Activated B cell treated with CpG ODN at 0.5 μM for 24 hours (primary cell): ENCODE data around the gene ZNF846. TPM values are rescaled to one million over a fixed set of nuclear protein-coding genes. Genes with fewer than 3 reads are reported as not detected.
A peak's percentile ranks its signal among the peaks of the same experiment; 100 is the strongest.

ENCODE experiments used
- ATAC-seq: fragments of 200-7000 bp; cut with Tn5 transposase; one replicate; pipeline ENCODE4 v1.10.0; 2021; ENCODE audit warnings: low read depth, mild to moderate bottlenecking, moderate library complexity
- CTCF ChIA-PET: fragments of 350-600 bp; sonication (Branson Sonifier 250); formaldehyde crosslinking; loops from one replicate; lab custom pipeline; 2021; ENCODE audit warnings: antibody characterized with exemption; lab: Charles Lee
- POLR2A ChIA-PET: fragments of 350-600 bp; sonication (Branson Sonifier 250); formaldehyde crosslinking; loops from one replicate; lab custom pipeline; 2021; ENCODE audit warnings: antibody characterized with exemption; lab: Charles Lee
- DNase-seq: peaks from one replicate; pipeline ENCODE4 v3.0.0; 2022
- H3K27ac Mint-ChIP-seq: one replicate; pipeline ENCODE4 v1.8.0; 2020; ENCODE audit warnings: mixed read lengths
- H3K27me3 Mint-ChIP-seq: one replicate; pipeline ENCODE4 v1.8.0; 2021; ENCODE audit warnings: mixed read lengths
- H3K36me3 Mint-ChIP-seq: one replicate; pipeline ENCODE4 v1.8.0; 2021; ENCODE audit warnings: low read depth, mixed read lengths
- H3K4me1 Mint-ChIP-seq: one replicate; pipeline ENCODE4 v1.8.0; 2021; ENCODE audit warnings: mixed read lengths
- H3K4me3 Mint-ChIP-seq: one replicate; pipeline ENCODE4 v1.8.0; 2020; ENCODE audit warnings: mild to moderate bottlenecking, mixed read lengths
- H3K9me3 Mint-ChIP-seq: one replicate; pipeline ENCODE4 v1.8.0; 2020; ENCODE audit warnings: mixed read lengths
- intact Hi-C: fragments of 100-400 bp; cut with micrococcal nuclease; formaldehyde crosslinking; loops from one replicate; pipeline ENCODE4 v1.15.1; 2024
- total RNA-seq: library from RNA; stranded (reverse); gene quantifications from 2 replicates; pipeline ENCODE4 v1.2.3, GENCODE V29; 2022
- TF ChIP-seq, protein P1 (sequence below): fragments of 200-600 bp; IDR thresholded peaks from one replicate; pipeline ENCODE4 v1.8.0; 2022; ENCODE audit warnings: antibody characterized with exemption, mild to moderate bottlenecking

ZNF846 gene
- total RNA-seq: 7.9 and 10.7 TPM in 2 replicates

DNA sequence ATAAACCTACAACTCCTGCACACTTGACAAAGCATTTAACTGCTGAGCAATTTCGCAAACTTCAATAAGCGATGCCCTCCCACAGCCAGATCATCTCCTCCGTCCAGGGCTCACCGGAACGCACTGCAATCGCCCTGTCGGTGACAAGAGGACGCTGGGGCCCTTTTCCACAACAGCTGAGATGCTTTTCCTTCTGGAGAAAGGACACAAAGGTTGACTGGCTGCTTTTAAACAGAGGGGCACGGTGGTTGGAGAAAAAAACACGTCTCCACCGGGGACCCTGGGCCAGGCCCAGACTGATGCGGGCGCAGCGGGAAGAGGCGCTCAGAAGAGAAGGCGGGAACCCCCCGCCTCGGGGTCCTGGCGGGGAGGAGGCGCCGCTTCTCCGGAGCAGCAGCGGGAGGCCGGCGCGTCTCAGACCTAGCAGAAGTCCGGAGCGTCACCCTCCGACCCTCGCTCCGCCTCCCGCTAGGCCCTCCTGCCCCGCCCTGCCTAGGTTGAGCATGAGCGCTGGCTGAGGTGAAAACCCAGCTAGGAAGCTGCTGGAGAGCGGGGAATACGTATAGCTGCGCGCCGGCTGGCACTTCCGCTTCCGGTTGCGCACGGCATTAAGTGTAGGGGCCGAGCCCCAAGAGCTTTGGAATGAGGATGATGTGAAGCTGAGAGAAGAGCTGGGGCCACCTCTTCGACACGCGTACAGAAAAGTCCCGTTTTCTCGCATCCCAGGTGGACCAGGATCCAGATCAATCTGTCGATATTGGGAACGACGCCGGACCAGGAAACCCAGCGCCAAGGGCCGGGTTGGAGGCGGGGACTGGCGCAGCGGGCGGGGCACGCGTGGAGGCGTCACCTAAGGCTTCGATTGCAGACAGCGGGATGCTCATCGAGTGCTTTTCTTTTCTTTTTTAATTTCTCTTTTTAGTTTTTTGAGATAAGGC lies at the start of gene ZNF846:
TSS of gene ZNF846 (minus strand) at position 564 of the 938 bp plus-strand sequence. CDS start 3,788 bp downstream, outside the sequence.
- ChIA-PET POLR2A (interaction anchor here (0.6 to 2.5 kb wide), 16 partner anchors 8 to 936 kb away, joined by 3 to 16 read pairs (median 8); partner anchors contain the start of genes FBXL12, PIN1, UBL5 and ZNF266), CTCF (interaction anchor here (0.8 to 1.5 kb wide), 3 partner anchors 15 to 143 kb away, joined by 3 to 5 read pairs (median 4); no protein-coding TSS in a partner anchor)
- peak within 1 kb of the TSS; percentile 94 for H3K27ac Mint-ChIP-seq
- intact Hi-C loops: loop anchor here (1.0 to 2.0 kb wide), 8 partner anchors 17 to 184 kb away; partner anchors contain the start of genes FBXL12, PIN1, UBL5 and ZNF121
- H3K4me1 Mint-ChIP-seq: peaks cover 9% of the 10 kb centered on the region
- peak within 1 kb of the TSS; percentile 90 for H3K4me3 Mint-ChIP-seq
- peaks cover 8% of the 10 kb centered on the region for H3K9me3 Mint-ChIP-seq
- H3K27me3 Mint-ChIP-seq: no peaks in the 10 kb centered on the region
- H3K36me3 Mint-ChIP-seq: peaks cover 20% of the 10 kb centered on the region
- DNase-seq (peak; percentile 91), ATAC-seq (peak; percentile 98)
- TF ChIP-seq, protein P1, sequence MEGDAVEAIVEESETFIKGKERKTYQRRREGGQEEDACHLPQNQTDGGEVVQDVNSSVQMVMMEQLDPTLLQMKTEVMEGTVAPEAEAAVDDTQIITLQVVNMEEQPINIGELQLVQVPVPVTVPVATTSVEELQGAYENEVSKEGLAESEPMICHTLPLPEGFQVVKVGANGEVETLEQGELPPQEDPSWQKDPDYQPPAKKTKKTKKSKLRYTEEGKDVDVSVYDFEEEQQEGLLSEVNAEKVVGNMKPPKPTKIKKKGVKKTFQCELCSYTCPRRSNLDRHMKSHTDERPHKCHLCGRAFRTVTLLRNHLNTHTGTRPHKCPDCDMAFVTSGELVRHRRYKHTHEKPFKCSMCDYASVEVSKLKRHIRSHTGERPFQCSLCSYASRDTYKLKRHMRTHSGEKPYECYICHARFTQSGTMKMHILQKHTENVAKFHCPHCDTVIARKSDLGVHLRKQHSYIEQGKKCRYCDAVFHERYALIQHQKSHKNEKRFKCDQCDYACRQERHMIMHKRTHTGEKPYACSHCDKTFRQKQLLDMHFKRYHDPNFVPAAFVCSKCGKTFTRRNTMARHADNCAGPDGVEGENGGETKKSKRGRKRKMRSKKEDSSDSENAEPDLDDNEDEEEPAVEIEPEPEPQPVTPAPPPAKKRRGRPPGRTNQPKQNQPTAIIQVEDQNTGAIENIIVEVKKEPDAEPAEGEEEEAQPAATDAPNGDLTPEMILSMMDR: no peak

DNA sequence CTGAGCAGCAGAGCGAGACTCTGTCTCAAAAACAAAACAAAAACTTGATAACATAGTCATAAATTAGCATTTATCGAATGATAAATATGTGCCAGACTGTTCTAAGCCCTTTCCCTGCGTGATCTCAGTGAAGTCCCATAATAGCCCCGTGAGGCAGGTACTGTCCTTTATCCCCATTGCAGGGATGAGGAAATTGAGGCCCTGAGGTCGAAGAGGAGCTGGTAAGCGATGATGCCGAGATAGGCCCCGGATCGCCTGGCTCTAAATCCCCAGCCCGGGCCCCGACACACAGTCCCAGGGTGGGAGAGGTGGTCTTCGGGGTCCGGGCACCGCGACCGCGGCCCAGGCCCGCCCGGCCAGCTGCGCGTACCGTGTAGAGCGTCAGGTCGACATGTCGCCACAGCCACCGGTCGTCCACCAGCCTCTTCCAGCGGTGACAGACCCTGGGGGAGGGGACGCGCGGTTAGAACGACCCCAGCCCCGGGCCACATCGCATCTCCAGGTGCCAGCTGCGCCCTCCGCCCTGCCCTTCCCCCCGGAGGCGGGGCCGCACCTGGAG lies 49.7 kb upstream of the ZNF846 start:
- H3K4me3 Mint-ChIP-seq: peak overlapping the region; percentile 94
- ChIA-PET POLR2A (interaction anchor here (0.7 to 1.9 kb wide), 13 partner anchors 9 to 1617 kb away, joined by 3 to 34 read pairs (median 6); partner anchors contain the start of genes ANGPTL6, PIN1, PRKCSH and UBL5), CTCF (no interaction called here)
- H3K27me3 Mint-ChIP-seq: no peaks in the 10 kb centered on the region
- DNase-seq (no peak), ATAC-seq (no peak)
- peaks cover 33% of the 10 kb centered on the region for H3K36me3 Mint-ChIP-seq
- peak overlapping the region; percentile 92 for H3K27ac Mint-ChIP-seq
- peaks cover 3% of the 10 kb centered on the region for H3K9me3 Mint-ChIP-seq
- TF ChIP-seq, protein P1: no peak
- H3K4me1 Mint-ChIP-seq: peaks cover 24% of the 10 kb centered on the region
- intact Hi-C loops: loop anchor here (2.0 to 5.0 kb wide), 2 partner anchors 1053 to 1306 kb away; partner anchors contain the start of genes CARM1 and ZNF414

DNA sequence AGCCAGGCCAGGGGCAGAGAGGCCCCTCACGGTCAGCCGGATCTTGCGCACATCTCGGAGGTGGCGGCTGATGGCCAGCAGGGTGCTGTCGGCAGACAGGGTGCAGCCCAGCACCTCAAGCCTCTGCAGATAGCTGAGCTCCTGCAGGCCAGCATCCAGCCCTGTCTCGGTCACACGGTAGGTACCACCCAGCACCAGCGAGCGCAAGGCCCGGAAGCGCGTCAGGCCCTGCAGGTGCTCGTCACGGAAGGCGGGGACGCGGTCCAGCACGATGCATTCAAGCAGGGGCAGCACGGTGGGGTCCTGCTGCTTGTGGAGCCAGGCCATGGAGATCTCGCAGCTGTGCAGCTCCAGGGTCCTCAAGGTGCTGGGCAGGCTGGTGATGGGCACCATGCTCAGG lies 42.6 kb upstream of the ZNF846 start:
- ChIA-PET CTCF (no interaction called here), POLR2A (no interaction called here)
- H3K27me3 Mint-ChIP-seq: no peaks in the 10 kb centered on the region
- TF ChIP-seq, protein P1: no peak
- no peaks in the 10 kb centered on the region for H3K4me1 Mint-ChIP-seq
- H3K9me3 Mint-ChIP-seq: peaks cover 3% of the 10 kb centered on the region
- H3K4me3 Mint-ChIP-seq: no peak overlapping the region
- DNase-seq (no peak), ATAC-seq (no peak)
- no peak overlapping the region for H3K27ac Mint-ChIP-seq
- H3K36me3 Mint-ChIP-seq: peaks cover 48% of the 10 kb centered on the region
- intact Hi-C loops: no loop called here

DNA sequence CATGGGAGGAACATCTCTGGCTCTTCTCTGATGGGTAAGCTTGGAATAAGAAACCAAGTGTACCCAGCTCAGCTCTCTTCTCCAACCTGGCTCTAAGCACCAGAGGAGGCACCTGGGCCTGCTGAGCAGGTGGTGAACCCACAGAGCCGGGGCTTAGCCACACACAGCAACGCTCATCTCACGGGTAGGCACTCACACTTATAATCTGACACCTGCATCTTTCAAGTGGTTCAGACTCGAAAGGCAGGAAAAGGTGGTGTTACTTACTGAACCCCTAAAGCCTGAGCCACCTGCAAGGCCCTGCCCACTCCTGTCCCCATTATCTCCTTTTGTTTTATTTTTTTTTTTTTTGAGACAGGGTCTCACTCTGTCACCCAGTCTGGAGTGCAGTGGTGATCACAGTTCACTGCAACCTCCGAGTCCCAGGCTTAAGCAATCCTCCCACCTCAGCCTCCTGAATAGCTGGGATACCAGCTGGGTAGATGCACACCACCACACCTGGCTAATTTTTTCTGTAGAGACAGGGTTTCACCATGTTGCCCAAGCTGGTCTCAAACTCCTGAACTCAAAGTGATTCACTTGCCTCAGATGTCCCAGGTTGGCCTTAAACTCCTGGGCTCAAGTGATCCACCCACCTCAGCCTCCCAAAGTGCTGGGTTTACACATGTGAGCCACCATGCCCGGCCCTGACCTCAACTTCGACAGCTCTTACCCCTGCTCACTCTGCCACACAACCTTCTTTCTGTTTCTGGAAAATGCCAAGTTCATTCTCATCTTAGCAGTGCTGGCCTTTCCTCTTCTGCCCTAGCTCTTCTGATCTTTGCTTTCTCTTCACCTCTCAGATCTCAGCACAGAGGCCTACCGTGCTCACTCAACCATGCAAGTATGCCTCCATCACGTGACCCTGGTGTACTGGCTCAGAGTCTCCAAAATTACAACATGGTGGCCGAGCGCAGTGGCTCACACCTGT lies 40.6 kb upstream of the ZNF846 start:
- intact Hi-C loops: no loop called here
- Mint-ChIP-seq H3K4me3 (no peak overlapping the region), H3K36me3 (peaks cover 35% of the 10 kb centered on the region), H3K4me1 (no peaks in the 10 kb centered on the region), H3K9me3 (no peaks in the 10 kb centered on the region), H3K27me3 (no peaks in the 10 kb centered on the region), H3K27ac (no peak overlapping the region)
- no peak for ATAC-seq
- CTCF ChIA-PET: no interaction called here
- POLR2A ChIA-PET: interaction anchor here (0.6 kb wide), 1 partner anchor 189 kb away, joined by 3 read pairs; no protein-coding TSS in a partner anchor
- DNase-seq: no peak
- TF ChIP-seq, protein P1: no peak
